WTC11 (cell line): ENCODE data around the gene GNL3. TPM values are rescaled to one million over a fixed set of nuclear protein-coding genes. Genes with fewer than 3 reads are reported as not detected.

ENCODE experiments used
- ATAC-seq: fragments of 200-7000 bp; cut with Tn5 transposase; 2 replicates; pipeline ENCODE4 v1.10.0; 2021; ENCODE audit warnings: mild to moderate bottlenecking, moderate library complexity
- CTCF ChIA-PET: fragments of 300-600 bp; sonication (Branson Sonifier 250); formaldehyde crosslinking; loops from one replicate; lab custom pipeline; 2021; ENCODE audit warnings: antibody characterized with exemption; lab: Charles Lee
- POLR2A ChIA-PET: fragments of 350-600 bp; sonication (Branson Sonifier 250); formaldehyde crosslinking; loops from one replicate; lab custom pipeline; 2021; ENCODE audit warnings: antibody characterized with exemption; lab: Charles Lee
- DNase-seq: peaks from one replicate; pipeline ENCODE4 v3.0.0; 2021; ENCODE audit warnings: low spot score
- H3K27ac Mint-ChIP-seq: 2 replicates; pipeline ENCODE4 v1.8.0; 2021; ENCODE audit warnings: mixed read lengths
- H3K27me3 Mint-ChIP-seq: 2 replicates; pipeline ENCODE4 v1.8.0; 2021; ENCODE audit warnings: low read depth, mild to moderate bottlenecking, moderate library complexity, mixed read lengths
- H3K36me3 Mint-ChIP-seq: 2 replicates; pipeline ENCODE4 v1.8.0; 2021; ENCODE audit warnings: mixed read lengths
- H3K4me1 Mint-ChIP-seq: 2 replicates; pipeline ENCODE4 v1.8.0; 2022; ENCODE audit warnings: mixed read lengths
- H3K4me3 Mint-ChIP-seq: 2 replicates; pipeline ENCODE4 v1.8.0; 2021; ENCODE audit warnings: mild to moderate bottlenecking, moderate library complexity, mixed read lengths
- H3K9me3 Mint-ChIP-seq: 2 replicates; pipeline ENCODE4 v1.8.0; 2021; ENCODE audit warnings: mixed read lengths
- ATF1 ChIP-seq: sonication (generic); formaldehyde crosslinking; IDR thresholded peaks from 2 replicates; pipeline ENCODE4 v1.8.1; 2023; ENCODE audit warnings: mild to moderate bottlenecking, moderate library complexity, missing genetic modification reagents
- CBFB ChIP-seq: sonication (generic); formaldehyde crosslinking; IDR thresholded peaks from 2 replicates; pipeline ENCODE4 v1.8.1; 2022; ENCODE audit warnings: mild to moderate bottlenecking, low read depth, missing genetic modification reagents
- CREB1 ChIP-seq: sonication (generic); formaldehyde crosslinking; IDR thresholded peaks from 2 replicates; pipeline ENCODE4 v1.8.0; 2023; ENCODE audit warnings: mild to moderate bottlenecking, missing genetic modification reagents
- FOXJ3 ChIP-seq: sonication (generic); formaldehyde crosslinking; IDR thresholded peaks from 2 replicates; pipeline ENCODE4 v1.9.0; 2021; ENCODE audit warnings: missing genetic modification reagents, mild to moderate bottlenecking, borderline replicate concordance
- JAZF1 ChIP-seq: fragments of 250-450 bp; sonication (Bioruptor Pico); IDR thresholded peaks from 2 replicates; pipeline ENCODE4 v1.9.0; 2021; ENCODE audit warnings: moderate library complexity, mild to moderate bottlenecking, inconsistent platforms
- NFATC4 ChIP-seq: fragments of 250-450 bp; sonication (Bioruptor Pico); IDR thresholded peaks from 2 replicates; pipeline ENCODE4 v1.9.0; 2021; ENCODE audit warnings: mild to moderate bottlenecking
- NFE2L1 ChIP-seq: sonication (generic); formaldehyde crosslinking; IDR thresholded peaks from 2 replicates; pipeline ENCODE4 v1.8.1; 2023; ENCODE audit warnings: missing genetic modification reagents
- NR1H2 ChIP-seq: sonication (generic); formaldehyde crosslinking; IDR thresholded peaks from 2 replicates; pipeline ENCODE4 v1.9.0; 2021; ENCODE audit warnings: mild to moderate bottlenecking, moderate library complexity, missing genetic modification reagents
- PRRX2 ChIP-seq: fragments of 250-450 bp; sonication (Bioruptor Pico); IDR thresholded peaks from 2 replicates; pipeline ENCODE4 v1.8.0; 2021; ENCODE audit warnings: mild to moderate bottlenecking
- RORB ChIP-seq: fragments of 250-450 bp; sonication (Bioruptor Pico); IDR thresholded peaks from 2 replicates; pipeline ENCODE4 v1.9.0; 2021; ENCODE audit warnings: mild to moderate bottlenecking
- SMAD3 ChIP-seq: sonication (generic); formaldehyde crosslinking; IDR thresholded peaks from 2 replicates; pipeline ENCODE4 v1.8.0; 2022; ENCODE audit warnings: missing genetic modification reagents, mild to moderate bottlenecking, borderline replicate concordance
- SP1 ChIP-seq: sonication (generic); formaldehyde crosslinking; conservative IDR thresholded peaks from 2 replicates; pipeline ENCODE4 v1.8.1; 2022; ENCODE audit warnings: missing genetic modification reagents
- TP53 ChIP-seq: sonication (generic); formaldehyde crosslinking; IDR thresholded peaks from 2 replicates; pipeline ENCODE4 v1.8.1; 2023; ENCODE audit warnings: mild to moderate bottlenecking, missing genetic modification reagents
- ZBTB21 ChIP-seq: sonication (generic); formaldehyde crosslinking; IDR thresholded peaks from 2 replicates; pipeline ENCODE4 v1.8.1; 2023; ENCODE audit warnings: mild to moderate bottlenecking, missing genetic modification reagents, borderline replicate concordance
- ZNF416 ChIP-seq: fragments of 250-450 bp; sonication (Bioruptor Pico); IDR thresholded peaks from 2 replicates; pipeline ENCODE4 v1.9.0; 2021; ENCODE audit warnings: mild to moderate bottlenecking, inconsistent platforms
- total RNA-seq: library from RNA; stranded (reverse); gene quantifications from 3 replicates; pipeline ENCODE4 v1.2.3, GENCODE V29; 2021
- TF ChIP-seq, protein P1 (sequence below): fragments of 200-600 bp; IDR thresholded peaks from 2 replicates; pipeline ENCODE4 v1.8.0; 2022; ENCODE audit warnings: antibody characterized with exemption
- TF ChIP-seq, protein P2 (sequence below): fragments of 250-450 bp; sonication (Bioruptor Pico); IDR thresholded peaks from 2 replicates; pipeline ENCODE4 v1.9.0; 2021; ENCODE audit warnings: mild to moderate bottlenecking
- TF ChIP-seq, protein P3 (sequence below): fragments of 250-450 bp; sonication (Bioruptor Pico); conservative IDR thresholded peaks from 2 replicates; pipeline ENCODE4 v1.9.0; 2021; ENCODE audit warnings: mild to moderate bottlenecking
- TF ChIP-seq, protein P4 (sequence below): sonication (generic); formaldehyde crosslinking; IDR thresholded peaks from 2 replicates; pipeline ENCODE4 v1.8.1; 2023; ENCODE audit warnings: mild to moderate bottlenecking, moderate library complexity, missing genetic modification reagents

Gene GNL3
- total RNA-seq, 1 experiment from 2014 or later, result 180 TPM

DNA sequence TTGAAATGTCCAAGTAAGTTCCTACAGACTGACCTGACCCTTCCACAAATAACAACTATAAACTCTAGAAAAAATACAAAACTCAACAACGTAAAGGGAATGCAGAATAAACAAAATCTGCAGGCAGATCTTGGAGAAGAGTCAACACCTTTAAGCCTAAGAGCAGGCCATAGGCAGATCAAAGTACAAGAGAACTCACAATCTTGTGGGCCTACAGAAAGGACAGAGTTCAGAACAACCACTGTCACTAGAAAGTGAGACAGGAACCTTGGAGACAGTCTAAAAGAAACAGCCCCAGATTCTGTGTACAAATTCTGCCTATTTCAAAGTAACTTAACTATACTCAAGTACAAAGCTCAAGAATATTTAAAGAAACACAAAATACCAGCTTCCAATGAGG, 53.9 kb downstream of the GNL3 start:
- no peaks in the 10 kb centered on the region for H3K4me1 Mint-ChIP-seq
- DNase-seq, result no peak

DNA sequence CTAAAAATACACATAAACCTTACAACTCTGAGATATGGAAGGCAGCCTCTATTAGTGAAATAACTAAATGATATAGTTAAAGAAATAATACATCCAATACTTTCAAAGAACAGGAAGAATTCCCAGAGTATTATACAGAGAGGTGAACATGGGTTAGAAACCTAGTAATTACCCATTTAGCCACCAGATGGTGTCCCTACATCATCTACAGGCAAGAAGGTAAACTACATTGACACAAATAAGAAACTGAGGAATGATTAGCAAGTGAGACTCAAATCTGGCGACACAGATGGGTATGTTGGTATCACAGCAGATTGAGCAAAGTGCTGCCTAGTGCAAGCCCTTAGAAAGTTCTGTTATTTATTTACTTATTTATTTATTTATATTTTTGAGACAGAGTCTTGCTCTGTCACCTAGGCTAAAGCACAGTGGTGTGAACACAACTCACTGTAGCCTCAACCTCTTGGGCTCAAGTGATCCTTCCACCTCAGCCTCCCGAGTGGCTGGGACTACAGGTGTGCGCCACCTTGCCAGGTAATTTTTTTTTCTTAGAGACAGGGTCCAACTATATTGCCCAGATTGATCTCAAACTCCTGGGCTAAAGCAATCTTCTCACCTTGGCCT, 56.7 kb downstream of the GNL3 start:
- CTCF ChIA-PET, result interaction anchor here (0.8 to 1.9 kb wide), 4 partner anchors 28 to 78 kb away, joined by 3 to 7 read pairs (median 5); partner anchors contain the start of gene NEK4
- Mint-ChIP-seq H3K4me1 (no peaks in the 10 kb centered on the region), H3K27me3 (no peaks in the 10 kb centered on the region), H3K27ac (no peak overlapping the region), H3K4me3 (no peak overlapping the region), H3K9me3 (no peaks in the 10 kb centered on the region), H3K36me3 (peaks cover 66% of the 10 kb centered on the region)
- POLR2A ChIA-PET, result no interaction called here
- no peak for ATAC-seq
- no peak for DNase-seq
- no peak for TF ChIP-seq ATF1 (CRISPR knock-in tag)
- TF ChIP-seq, protein P1, sequence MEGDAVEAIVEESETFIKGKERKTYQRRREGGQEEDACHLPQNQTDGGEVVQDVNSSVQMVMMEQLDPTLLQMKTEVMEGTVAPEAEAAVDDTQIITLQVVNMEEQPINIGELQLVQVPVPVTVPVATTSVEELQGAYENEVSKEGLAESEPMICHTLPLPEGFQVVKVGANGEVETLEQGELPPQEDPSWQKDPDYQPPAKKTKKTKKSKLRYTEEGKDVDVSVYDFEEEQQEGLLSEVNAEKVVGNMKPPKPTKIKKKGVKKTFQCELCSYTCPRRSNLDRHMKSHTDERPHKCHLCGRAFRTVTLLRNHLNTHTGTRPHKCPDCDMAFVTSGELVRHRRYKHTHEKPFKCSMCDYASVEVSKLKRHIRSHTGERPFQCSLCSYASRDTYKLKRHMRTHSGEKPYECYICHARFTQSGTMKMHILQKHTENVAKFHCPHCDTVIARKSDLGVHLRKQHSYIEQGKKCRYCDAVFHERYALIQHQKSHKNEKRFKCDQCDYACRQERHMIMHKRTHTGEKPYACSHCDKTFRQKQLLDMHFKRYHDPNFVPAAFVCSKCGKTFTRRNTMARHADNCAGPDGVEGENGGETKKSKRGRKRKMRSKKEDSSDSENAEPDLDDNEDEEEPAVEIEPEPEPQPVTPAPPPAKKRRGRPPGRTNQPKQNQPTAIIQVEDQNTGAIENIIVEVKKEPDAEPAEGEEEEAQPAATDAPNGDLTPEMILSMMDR, result 0 out of 2 replicates have a peak, but pooled peaks have one; percentile 16

More for the DNA sequence above, 53.9 kb downstream of the GNL3 start:
- no peak overlapping the region for H3K4me3 Mint-ChIP-seq
- peaks cover 65% of the 10 kb centered on the region for H3K36me3 Mint-ChIP-seq
- POLR2A ChIA-PET, result no interaction called here
- ATAC-seq, result no peak
- TF ChIP-seq SMAD3 (CRISPR knock-in tag) (no peak), NFE2L1 (CRISPR knock-in tag) (no peak), SP1 (CRISPR knock-in tag) (no peak), NR1H2 (CRISPR knock-in tag) (no peak), CBFB (CRISPR knock-in tag) (no peak), CREB1 (CRISPR knock-in tag) (no peak), FOXJ3 (no peak), TP53 (no peak), NFATC4 (CRISPR knock-in tag) (no peak), RORB (no peak), ZBTB21 (CRISPR knock-in tag) (no peak), ZNF416 (CRISPR knock-in tag) (no peak), JAZF1 (CRISPR knock-in tag) (no peak), PRRX2 (CRISPR knock-in tag) (no peak)
- TF ChIP-seq, protein P2, sequence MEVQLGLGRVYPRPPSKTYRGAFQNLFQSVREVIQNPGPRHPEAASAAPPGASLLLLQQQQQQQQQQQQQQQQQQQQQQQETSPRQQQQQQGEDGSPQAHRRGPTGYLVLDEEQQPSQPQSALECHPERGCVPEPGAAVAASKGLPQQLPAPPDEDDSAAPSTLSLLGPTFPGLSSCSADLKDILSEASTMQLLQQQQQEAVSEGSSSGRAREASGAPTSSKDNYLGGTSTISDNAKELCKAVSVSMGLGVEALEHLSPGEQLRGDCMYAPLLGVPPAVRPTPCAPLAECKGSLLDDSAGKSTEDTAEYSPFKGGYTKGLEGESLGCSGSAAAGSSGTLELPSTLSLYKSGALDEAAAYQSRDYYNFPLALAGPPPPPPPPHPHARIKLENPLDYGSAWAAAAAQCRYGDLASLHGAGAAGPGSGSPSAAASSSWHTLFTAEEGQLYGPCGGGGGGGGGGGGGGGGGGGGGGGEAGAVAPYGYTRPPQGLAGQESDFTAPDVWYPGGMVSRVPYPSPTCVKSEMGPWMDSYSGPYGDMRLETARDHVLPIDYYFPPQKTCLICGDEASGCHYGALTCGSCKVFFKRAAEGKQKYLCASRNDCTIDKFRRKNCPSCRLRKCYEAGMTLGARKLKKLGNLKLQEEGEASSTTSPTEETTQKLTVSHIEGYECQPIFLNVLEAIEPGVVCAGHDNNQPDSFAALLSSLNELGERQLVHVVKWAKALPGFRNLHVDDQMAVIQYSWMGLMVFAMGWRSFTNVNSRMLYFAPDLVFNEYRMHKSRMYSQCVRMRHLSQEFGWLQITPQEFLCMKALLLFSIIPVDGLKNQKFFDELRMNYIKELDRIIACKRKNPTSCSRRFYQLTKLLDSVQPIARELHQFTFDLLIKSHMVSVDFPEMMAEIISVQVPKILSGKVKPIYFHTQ (CRISPR knock-in tag), result no peak
- TF ChIP-seq, protein P3, sequence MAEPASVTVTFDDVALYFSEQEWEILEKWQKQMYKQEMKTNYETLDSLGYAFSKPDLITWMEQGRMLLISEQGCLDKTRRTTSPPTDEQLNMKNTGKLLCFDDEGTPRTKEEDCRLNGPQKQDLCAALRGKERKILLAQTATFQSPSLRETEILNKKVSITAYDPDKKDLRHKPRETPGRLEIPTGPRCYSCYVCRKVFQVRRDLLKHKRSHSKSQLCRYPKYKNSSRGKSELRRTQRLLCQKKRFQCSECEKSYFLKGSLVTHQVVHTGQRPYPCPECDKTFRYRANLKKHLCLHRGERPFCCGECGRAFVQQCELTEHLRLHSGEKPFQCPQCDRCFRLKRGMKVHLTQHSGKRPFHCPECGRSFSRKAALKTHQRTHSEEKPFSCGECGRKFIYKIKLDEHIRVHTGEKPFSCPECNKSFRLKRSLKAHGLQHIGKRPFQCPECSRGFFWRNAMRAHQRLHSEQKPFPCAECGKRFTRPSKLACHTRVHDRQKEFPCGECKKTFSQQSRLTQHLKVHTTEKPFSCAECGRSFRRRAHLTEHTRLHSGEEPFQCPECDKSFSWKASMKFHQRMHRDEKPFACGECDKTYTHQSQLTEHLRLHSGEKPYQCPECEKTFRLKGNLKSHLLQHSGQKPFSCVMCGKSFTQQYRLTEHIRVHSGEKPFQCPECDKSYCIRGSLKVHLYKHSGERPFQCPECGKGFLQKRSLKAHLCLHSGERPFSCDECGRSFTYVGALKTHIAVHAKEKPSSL, result no peak
- TF ChIP-seq, protein P4, sequence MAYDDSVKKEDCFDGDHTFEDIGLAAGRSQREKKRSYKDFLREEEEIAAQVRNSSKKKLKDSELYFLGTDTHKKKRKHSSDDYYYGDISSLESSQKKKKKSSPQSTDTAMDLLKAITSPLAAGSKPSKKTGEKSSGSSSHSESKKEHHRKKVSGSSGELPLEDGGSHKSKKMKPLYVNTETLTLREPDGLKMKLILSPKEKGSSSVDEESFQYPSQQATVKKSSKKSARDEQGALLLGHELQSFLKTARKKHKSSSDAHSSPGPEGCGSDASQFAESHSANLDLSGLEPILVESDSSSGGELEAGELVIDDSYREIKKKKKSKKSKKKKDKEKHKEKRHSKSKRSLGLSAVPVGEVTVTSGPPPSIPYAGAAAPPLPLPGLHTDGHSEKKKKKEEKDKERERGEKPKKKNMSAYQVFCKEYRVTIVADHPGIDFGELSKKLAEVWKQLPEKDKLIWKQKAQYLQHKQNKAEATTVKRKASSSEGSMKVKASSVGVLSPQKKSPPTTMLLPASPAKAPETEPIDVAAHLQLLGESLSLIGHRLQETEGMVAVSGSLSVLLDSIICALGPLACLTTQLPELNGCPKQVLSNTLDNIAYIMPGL (CRISPR knock-in tag), result no peak
- H3K27ac Mint-ChIP-seq, result no peak overlapping the region
- CTCF ChIA-PET, result no interaction called here
- H3K27me3 Mint-ChIP-seq, result no peaks in the 10 kb centered on the region
- no peaks in the 10 kb centered on the region for H3K9me3 Mint-ChIP-seq
